Endothelial cell of umbilical vein (primary cell): ENCODE data around the gene RETREG3. TPM values are rescaled to one million over a fixed set of nuclear protein-coding genes. Genes with fewer than 3 reads are reported as not detected.

Experiments used
- BruUV-seq: library from RNA; stranded (reverse); fragments of 400-500 nt; replicated peaks from 2 replicates; lab custom pipeline; 2021; lab: Mats Ljungman, UMichigan
- CTCF ChIA-PET: fragments of 300-600, 350-600 bp; sonication (Branson Sonifier 250); formaldehyde crosslinking; loops from one replicate; lab custom pipeline; 2021; ENCODE audit warnings: antibody characterized with exemption, inconsistent platforms; lab: Charles Lee
- POLR2A ChIA-PET: fragments of 300-600, 350-600 bp; sonication (Branson Sonifier 250); formaldehyde crosslinking; loops from one replicate; lab custom pipeline; 2021; ENCODE audit warnings: antibody characterized with exemption, inconsistent platforms; lab: Charles Lee
- DNase-seq: peaks from one replicate; pipeline ENCODE4 v3.0.0-alpha.2; 2011; ENCODE audit warnings: low read depth, low spot score
- FAIRE-seq: peaks from 2 replicates; lab custom pipeline; 2011; peaks lifted over from hg19 to GRCh38; lab: Jason Lieb, UNC
- H2AFZ ChIP-seq: 2 replicates; pipeline ENCODE4 v1.6.0; 2012; ENCODE audit warnings: low read depth, low read length, control low read depth, inconsistent platforms
- H3K27ac ChIP-seq: 2 replicates; pipeline ENCODE4 v1.5.1; 2011; ENCODE audit warnings: low read depth, mild to moderate bottlenecking, control low read depth, low read length, moderate library complexity; ENCODE audit not compliant: insufficient read depth
- H3K27me3 ChIP-seq, 2 experiments: 2 replicates each; pipeline versions ENCODE4 v1.6.0 to v1.6.1; 2011; ENCODE audit warnings: low read length in 2 of 2, mixed read lengths in 1 of 2; ENCODE audit not compliant: control insufficient read depth in 2 of 2, insufficient read depth in 2 of 2
- H3K36me3 ChIP-seq, 2 experiments: 2 replicates in 1 of 2; 3 replicates in 1 of 2; pipeline ENCODE4 v1.5.1; 2011; ENCODE audit warnings: low read length in 2 of 2, mild to moderate bottlenecking in 1 of 2, moderate library complexity in 1 of 2; ENCODE audit not compliant: control insufficient read depth in 2 of 2, insufficient read depth in 2 of 2; ENCODE audit errors: extremely low read depth in 1 of 2
- H3K4me1 ChIP-seq: 3 replicates; pipeline ENCODE4 v1.5.1; 2011; ENCODE audit warnings: mild to moderate bottlenecking, low read length; ENCODE audit not compliant: control insufficient read depth, insufficient read depth; ENCODE audit errors: extremely low read depth
- H3K4me2 ChIP-seq: 2 replicates; pipeline ENCODE4 v1.6.1; 2011; ENCODE audit warnings: low read length, control low read depth, mixed read lengths; ENCODE audit not compliant: insufficient read depth
- H3K4me3 ChIP-seq, 3 experiments: fragments of 200-600 bp in 1 of 3; sonication (generic), shearing (Covaris generic) in 1 of 3; replicated peaks in 1 of 3; 2 replicates each; pipeline ENCODE4 v1.5.1; 2011 to 2016; ENCODE audit warnings: control low read depth in 3 of 3, low read length in 3 of 3, mild to moderate bottlenecking in 2 of 3, inconsistent platforms in 1 of 3, low read depth in 1 of 3, moderate library complexity in 1 of 3; ENCODE audit not compliant: insufficient read depth in 1 of 3
- H3K79me2 ChIP-seq: 2 replicates; pipeline ENCODE4 v1.6.0; 2012; ENCODE audit warnings: low read length, inconsistent platforms; ENCODE audit not compliant: control insufficient read depth, insufficient read depth
- H3K9ac ChIP-seq: replicated peaks from 2 replicates; pipeline ENCODE3; 2011; ENCODE audit warnings: low read length, control low read depth; ENCODE audit not compliant: insufficient read depth; ENCODE audit errors: extremely low read depth
- H3K9me1 ChIP-seq: replicated peaks from 3 replicates; pipeline ENCODE4 v1.6.0; 2011; ENCODE audit warnings: mild to moderate bottlenecking, low read length; ENCODE audit not compliant: control insufficient read depth, insufficient read depth; ENCODE audit errors: extremely low read depth
- H3K9me3 ChIP-seq: replicated peaks from 2 replicates; pipeline ENCODE4 v1.5.1; 2012; ENCODE audit warnings: low read length, inconsistent platforms; ENCODE audit not compliant: control insufficient read depth, insufficient read depth
- H4K20me1 ChIP-seq: replicated peaks from 2 replicates; pipeline ENCODE3; 2011; ENCODE audit warnings: mild to moderate bottlenecking, low read length; ENCODE audit not compliant: control insufficient read depth, insufficient read depth; ENCODE audit errors: extremely low read depth
- EZH2 ChIP-seq: IDR thresholded peaks from 2 replicates; pipeline ENCODE4 v1.6.1; 2012; ENCODE audit warnings: borderline replicate concordance, low read depth, mild to moderate bottlenecking, moderate library complexity, low read length, inconsistent platforms; ENCODE audit not compliant: severe bottlenecking
- FOS ChIP-seq: IDR thresholded peaks from 2 replicates; pipeline ENCODE4 v1.6.1; 2011; ENCODE audit warnings: mild to moderate bottlenecking, low read length, moderate library complexity, borderline replicate concordance; ENCODE audit not compliant: insufficient read depth
- JUN ChIP-seq: IDR thresholded peaks from 2 replicates; pipeline ENCODE4 v1.6.1; 2011; ENCODE audit warnings: borderline replicate concordance, low read depth; ENCODE audit not compliant: insufficient read length, insufficient read depth
- MAX ChIP-seq: IDR thresholded peaks from 2 replicates; pipeline ENCODE4 v1.6.1; 2011; ENCODE audit not compliant: insufficient read depth, insufficient read length
- MYC ChIP-seq: IDR thresholded peaks from one replicate; pipeline ENCODE4 v1.6.1; 2011; ENCODE audit warnings: mild to moderate bottlenecking, low read depth, low read length
- POLR2A ChIP-seq: IDR thresholded peaks from 2 replicates; pipeline ENCODE4 v1.6.1; 2012; ENCODE audit warnings: low read depth, mild to moderate bottlenecking, control low read depth, low read length
- POLR2AphosphoS5 ChIP-seq: IDR thresholded peaks from 2 replicates; pipeline ENCODE4 v1.6.1; 2012; ENCODE audit warnings: low read depth, mild to moderate bottlenecking, control low read depth, low read length, moderate library complexity; ENCODE audit not compliant: insufficient read depth
- dilution Hi-C: fragments of 300-500 bp; cut with MboI; formaldehyde crosslinking; loops from one replicate; pipeline ENCODE4 v1.15.0; 2019; ENCODE audit warnings: low sequenced_read_pairs; ENCODE audit not compliant: extremely low pct_ligation_motif_present
- intact Hi-C: fragments of 100-400 bp; cut with micrococcal nuclease; formaldehyde crosslinking; loops from one replicate; pipeline ENCODE4 v1.10.0; 2022
- polyA plus RNA-seq, 4 experiments: library from polyadenylated mRNA; depleted of rRNA in 3 of 4; stranded (reverse) in 3 of 4; unstranded in 1 of 4; fragments of >200 nt; gene quantifications; 2 replicates each; pipeline versions ENCODE4 v1.2.1 to v1.2.3, GENCODE V29; 2011 to 2012; ENCODE audit warnings: missing spikeins in 1 of 4
- total RNA-seq: library from RNA; stranded (reverse); gene quantifications from 2 replicates; pipeline ENCODE4 v1.2.3, GENCODE V29; 2021
- TF ChIP-seq, protein P1 (sequence below), 2 donors: IDR thresholded peaks; 1 replicate in 1 of 2; 2 replicates in 1 of 2; pipeline ENCODE4 v1.5.1; 2011; ENCODE audit warnings: low read length in 2 of 2, mild to moderate bottlenecking in 2 of 2, moderate library complexity in 2 of 2, control low read depth in 1 of 2, inconsistent platforms in 1 of 2, low read depth in 1 of 2; ENCODE audit not compliant: insufficient read depth in 1 of 2; ENCODE audit errors: extremely low read depth in 1 of 2

RETREG3 gene
- total and polyA plus RNA-seq, 2 donors (not counting 3 experiments of a cell fraction or from before 2014, with no cell fraction given) = 36.2 to 53.4 TPM

- no peak overlapping the region for H2AFZ ChIP-seq
- H3K79me2 ChIP-seq = no peaks in the 10 kb centered on the region
- no TSS peak for BruUV-seq
- CTCF ChIA-PET = interaction anchor here (0.9 to 3.2 kb wide), 5 partner anchors 9 to 177 kb away, joined by 3 to 29 read pairs (median 5); partner anchors contain the start of genes PSMC3IP, RETREG3 and TUBG1
- H3K9ac ChIP-seq = no peak overlapping the region
- dilution Hi-C loops = no loop called here
- FAIRE-seq (no peak), DNase-seq (no peak)
- H3K4me3 ChIP-seq = no peak overlapping the region
- H3K9me1 ChIP-seq = no peaks in the 10 kb centered on the region
- no peaks in the 10 kb centered on the region for H3K27me3 ChIP-seq
- POLR2A ChIA-PET = no interaction called here
- H4K20me1 ChIP-seq = no peaks in the 10 kb centered on the region
- H3K27ac ChIP-seq = no peak overlapping the region
- H3K9me3 ChIP-seq = no peaks in the 10 kb centered on the region
- H3K4me2 ChIP-seq = no peak overlapping the region
- no peaks in the 10 kb centered on the region for H3K4me1 ChIP-seq
- no peak for TF ChIP-seq FOS
- TF ChIP-seq POLR2AphosphoS5 = no peak
- no peak for TF ChIP-seq MYC
- TF ChIP-seq POLR2A = no peak
- TF ChIP-seq, protein P1, sequence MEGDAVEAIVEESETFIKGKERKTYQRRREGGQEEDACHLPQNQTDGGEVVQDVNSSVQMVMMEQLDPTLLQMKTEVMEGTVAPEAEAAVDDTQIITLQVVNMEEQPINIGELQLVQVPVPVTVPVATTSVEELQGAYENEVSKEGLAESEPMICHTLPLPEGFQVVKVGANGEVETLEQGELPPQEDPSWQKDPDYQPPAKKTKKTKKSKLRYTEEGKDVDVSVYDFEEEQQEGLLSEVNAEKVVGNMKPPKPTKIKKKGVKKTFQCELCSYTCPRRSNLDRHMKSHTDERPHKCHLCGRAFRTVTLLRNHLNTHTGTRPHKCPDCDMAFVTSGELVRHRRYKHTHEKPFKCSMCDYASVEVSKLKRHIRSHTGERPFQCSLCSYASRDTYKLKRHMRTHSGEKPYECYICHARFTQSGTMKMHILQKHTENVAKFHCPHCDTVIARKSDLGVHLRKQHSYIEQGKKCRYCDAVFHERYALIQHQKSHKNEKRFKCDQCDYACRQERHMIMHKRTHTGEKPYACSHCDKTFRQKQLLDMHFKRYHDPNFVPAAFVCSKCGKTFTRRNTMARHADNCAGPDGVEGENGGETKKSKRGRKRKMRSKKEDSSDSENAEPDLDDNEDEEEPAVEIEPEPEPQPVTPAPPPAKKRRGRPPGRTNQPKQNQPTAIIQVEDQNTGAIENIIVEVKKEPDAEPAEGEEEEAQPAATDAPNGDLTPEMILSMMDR (IDR thresholded peaks at IDR 0.05; ENCODE audit: extremely low read depth in 1 of 2, insufficient read depth in 1 of 2, low read depth in 1 of 2, low read length in 2 of 2) = no peak
- TF ChIP-seq EZH2 = no peak
- no peak for TF ChIP-seq MAX
- TF ChIP-seq JUN = no peak
- intact Hi-C loops = no loop called here
- H3K36me3 ChIP-seq = peaks cover 17 to 44% of the 10 kb centered on the region in 2 experiments
These were observed 22.5 kb downstream of the RETREG3 start for GRCh38 chr17:42586514-42587230.
